Upper lobe of left lung (tissue), 6 donors: ENCODE measurements around the gene RHBDL1. TPM values are rescaled to one million over a fixed set of nuclear protein-coding genes. Genes with fewer than 3 reads are reported as not detected.
A peak's percentile ranks its signal among the peaks of the same experiment; 100 is the strongest.

Experiments used
- ATAC-seq, 2 donors: fragments of 200-7000 bp; cut with Tn5 transposase; one replicate each; pipeline ENCODE4 v1.9.1; 2022; ENCODE audit warnings: mild to moderate bottlenecking in 2 of 2, moderate library complexity in 2 of 2; ENCODE audit not compliant: low FRiP score in 2 of 2
- DNase-seq, 2 donors: peaks; one replicate each; pipeline ENCODE4 v3.0.0-alpha.2; 2019 to 2020
- H3K27ac ChIP-seq, 4 donors: fragments of 200-600 bp; sonication (generic); one replicate each; pipeline ENCODE4 v1.5.1; 2016 to 2019
- H3K27me3 ChIP-seq, 4 donors: fragments of 200-600 bp; sonication (generic); one replicate each; pipeline ENCODE4 v1.5.1; 2017 to 2019
- H3K36me3 ChIP-seq, 4 donors: fragments of 200-600 bp; sonication (generic); one replicate each; pipeline ENCODE4 v1.5.1; 2016 to 2019
- H3K4me1 ChIP-seq, 4 donors: fragments of 200-600 bp; sonication (generic); one replicate each; pipeline ENCODE4 v1.5.1; 2018 to 2019
- H3K4me3 ChIP-seq, 4 donors: fragments of 200-600 bp; sonication (generic); one replicate each; pipeline ENCODE4 v1.5.1; 2017 to 2019; ENCODE audit warnings: mild to moderate bottlenecking in 2 of 4, moderate library complexity in 1 of 4
- H3K9me3 ChIP-seq, 4 donors: fragments of 200-600 bp; sonication (generic); one replicate each; pipeline ENCODE4 v1.5.1; 2018 to 2019
- EP300 ChIP-seq, 4 donors: sonication (generic); formaldehyde crosslinking; IDR thresholded peaks; one replicate each; pipeline ENCODE4 v1.5.1; 2017; ENCODE audit warnings: antibody characterized with exemption in 4 of 4, control low read depth in 2 of 4
- POLR2A ChIP-seq, 4 donors: fragments of 450-650 bp; IDR thresholded peaks; one replicate each; pipeline ENCODE4 v1.5.1; 2016 to 2017; ENCODE audit warnings: antibody characterized with exemption in 4 of 4, mild to moderate bottlenecking in 2 of 4
- POLR2AphosphoS5 ChIP-seq, 2 donors: sonication (generic); formaldehyde crosslinking; IDR thresholded peaks; one replicate each; pipeline ENCODE4 v1.5.1; 2017; ENCODE audit warnings: antibody characterized with exemption in 2 of 2
- WGBS, 2 donors: methylation state at CpG; one replicate each; pipeline ENCODE4 v1.1.5; 2017 to 2018; 5-methylcytosine and 5-hydroxymethylcytosine counted together
- total RNA-seq, 6 donors: library from RNA; depleted of rRNA in 4 of 6; stranded (reverse); fragments of >200 nt in 4 of 6; gene quantifications; one replicate each; pipeline versions ENCODE4 v1.1.0 to v1.2.1, GENCODE V29; 2016 to 2021
- TF ChIP-seq, protein P1 (sequence below), 6 experiments: fragments of 450-650 bp in 4 of 6; fragments of 200-600 bp in 2 of 6; sonication (generic) in 2 of 6; IDR thresholded peaks; one replicate each; pipeline ENCODE4 v1.5.1; 2016 to 2019; ENCODE audit warnings: antibody characterized with exemption in 6 of 6
- donor health status: DM: no; HTN: no; CAD: no; lungs with moderate emphysema.
- donor health status: DM: no; HTN: yes; CAD: no; lungs with severe emphysema.

RHBDL1 gene
- total RNA-seq, 6 donors from 2014 or later, result 0.59 to 2.1 (median 0.76) TPM; not detected in 1

- H3K27ac ChIP-seq, result peak overlapping the region; percentile 76 to 87 (median 87)
- no peak for DNase-seq
- peaks cover 26 to 45% (median 40%) of the 10 kb centered on the region in 4 donors for H3K4me1 ChIP-seq
- H3K36me3 ChIP-seq, result peaks cover 0 to 3% (median 0%) of the 10 kb centered on the region in 4 donors
- peak in 1 of 2 donors; percentile 56 for ATAC-seq
- WGBS, 2 donors, result 0% methylated on average over 8 to 33 of the region's 38 CpGs
- H3K4me3 ChIP-seq, result peak overlapping the region; percentile 70 to 95 (median 82)
- H3K27me3 ChIP-seq, result peaks cover 0 to 10% (median 0%) of the 10 kb centered on the region in 4 donors
- TF ChIP-seq POLR2AphosphoS5 (IDR thresholded peaks at IDR 0.05), result no peak
- no peak for TF ChIP-seq POLR2A (IDR thresholded peaks at IDR 0.05)
- TF ChIP-seq, protein P1, sequence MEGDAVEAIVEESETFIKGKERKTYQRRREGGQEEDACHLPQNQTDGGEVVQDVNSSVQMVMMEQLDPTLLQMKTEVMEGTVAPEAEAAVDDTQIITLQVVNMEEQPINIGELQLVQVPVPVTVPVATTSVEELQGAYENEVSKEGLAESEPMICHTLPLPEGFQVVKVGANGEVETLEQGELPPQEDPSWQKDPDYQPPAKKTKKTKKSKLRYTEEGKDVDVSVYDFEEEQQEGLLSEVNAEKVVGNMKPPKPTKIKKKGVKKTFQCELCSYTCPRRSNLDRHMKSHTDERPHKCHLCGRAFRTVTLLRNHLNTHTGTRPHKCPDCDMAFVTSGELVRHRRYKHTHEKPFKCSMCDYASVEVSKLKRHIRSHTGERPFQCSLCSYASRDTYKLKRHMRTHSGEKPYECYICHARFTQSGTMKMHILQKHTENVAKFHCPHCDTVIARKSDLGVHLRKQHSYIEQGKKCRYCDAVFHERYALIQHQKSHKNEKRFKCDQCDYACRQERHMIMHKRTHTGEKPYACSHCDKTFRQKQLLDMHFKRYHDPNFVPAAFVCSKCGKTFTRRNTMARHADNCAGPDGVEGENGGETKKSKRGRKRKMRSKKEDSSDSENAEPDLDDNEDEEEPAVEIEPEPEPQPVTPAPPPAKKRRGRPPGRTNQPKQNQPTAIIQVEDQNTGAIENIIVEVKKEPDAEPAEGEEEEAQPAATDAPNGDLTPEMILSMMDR (IDR thresholded peaks at IDR 0.05), result no peak
- no peak for TF ChIP-seq EP300 (IDR thresholded peaks at IDR 0.05)
- no peaks in the 10 kb centered on the region for H3K9me3 ChIP-seq
Observed at GRCh38 chr16:720447-720989, 45.0 kb downstream of the RHBDL1 start.

GRCh38 chr16:720990-721764, 45.7 kb downstream of the RHBDL1 start, which contains the start of gene ANTKMT:
Gene ANTKMT, plus strand, starts transcription at chr16:721146. Its CDS starts 129 bp downstream, at chr16:721275.
- H3K4me3 ChIP-seq, result peak within 1 kb of the TSS; percentile 70 to 95 (median 82)
- ATAC-seq (peak; percentile 77 to 93), DNase-seq (peak; percentile 87 to 97)
- peak within 1 kb of the TSS; percentile 76 to 87 (median 87) for H3K27ac ChIP-seq
- H3K4me1 ChIP-seq, result peaks cover 19 to 42% (median 37%) of the 10 kb centered on the region in 4 donors
- peaks cover 0 to 3% (median 0%) of the 10 kb centered on the region in 4 donors for H3K36me3 ChIP-seq
- TF ChIP-seq POLR2AphosphoS5 (IDR thresholded peaks at IDR 0.05) (peak; percentile 49 to 80), POLR2A (IDR thresholded peaks at IDR 0.05) (peak in 3 of 4 donors; percentile 38 to 93 (median 51)), EP300 (IDR thresholded peaks at IDR 0.05) (no peak)
- TF ChIP-seq, protein P1 (IDR thresholded peaks at IDR 0.05), result peak in 5 of 6 experiments; percentile 25 to 62 (median 32)
- H3K27me3 ChIP-seq, result peaks cover 0 to 13% (median under 1%) of the 10 kb centered on the region in 4 donors
- WGBS, 2 donors, result 23 to 44% methylated on average over 16 to 19 of the region's 106 CpGs
- no peaks in the 10 kb centered on the region for H3K9me3 ChIP-seq

GRCh38 chr16:721765-722540, 46.5 kb downstream of the RHBDL1 start:
- Histone ChIP-seq H3K4me1 (peaks cover 14 to 43% (median 37%) of the 10 kb centered on the region in 4 donors), H3K4me3 (peak overlapping the region; percentile 70 to 95 (median 82)), H3K27ac (peak overlapping the region in 3 of 4 donors; percentile 87), H3K36me3 (peaks cover 0 to 3% (median 0%) of the 10 kb centered on the region in 4 donors), H3K27me3 (peaks cover 0 to 14% (median 5%) of the 10 kb centered on the region in 4 donors), H3K9me3 (no peaks in the 10 kb centered on the region)
- ATAC-seq (no peak), DNase-seq (peak in 1 of 2 donors; percentile 88)
- WGBS, 2 donors, result 69 to 74% methylated on average over 11 to 29 of the region's 51 CpGs
- TF ChIP-seq EP300 (IDR thresholded peaks at IDR 0.05) (no peak), POLR2AphosphoS5 (IDR thresholded peaks at IDR 0.05) (no peak), POLR2A (IDR thresholded peaks at IDR 0.05) (no peak)
- TF ChIP-seq, protein P1 (IDR thresholded peaks at IDR 0.05), result no peak

GRCh38 chr16:722835-723633, 47.6 kb downstream of the RHBDL1 start:
- Histone ChIP-seq H3K27ac (no peak overlapping the region), H3K4me3 (no peak overlapping the region), H3K27me3 (peaks cover 0 to 25% (median 15%) of the 10 kb centered on the region in 4 donors), H3K36me3 (peaks cover 0 to 3% (median 0%) of the 10 kb centered on the region in 4 donors), H3K9me3 (no peaks in the 10 kb centered on the region), H3K4me1 (peaks cover 24 to 52% (median 48%) of the 10 kb centered on the region in 4 donors)
- TF ChIP-seq, protein P1 (IDR thresholded peaks at IDR 0.05), result no peak
- TF ChIP-seq POLR2AphosphoS5 (IDR thresholded peaks at IDR 0.05), result no peak
- TF ChIP-seq EP300 (IDR thresholded peaks at IDR 0.05), result no peak
- TF ChIP-seq POLR2A (IDR thresholded peaks at IDR 0.05), result no peak
- ATAC-seq (no peak), DNase-seq (peak in 1 of 2 donors; percentile 59)
- 83 to 90% methylated on average over 10 to 23 of the region's 24 CpGs for WGBS, 2 donors
